SK-N-MC (cell line): ENCODE data around the gene ITGA7.

Source experiments
- DNase-seq: peaks from one replicate; pipeline ENCODE4 v3.0.0-alpha.2; 2011; ENCODE audit warnings: low read depth, low spot score
- H3K27ac ChIP-seq: fragments of 200-600 bp; sonication (generic); 2 replicates; pipeline ENCODE4 v1.5.1; 2016; ENCODE audit warnings: mixed run types
- H3K36me3 ChIP-seq: fragments of 200-600 bp; sonication (generic); 2 replicates; pipeline ENCODE4 v1.6.1; 2017; ENCODE audit warnings: antibody characterized with exemption, low read length, mixed read lengths; ENCODE audit not compliant: insufficient read depth
- H3K4me3 ChIP-seq: fragments of 200-600 bp; sonication (generic); 2 replicates; pipeline ENCODE4 v1.5.1; 2016
- H3K9ac ChIP-seq: fragments of 200-600 bp; sonication (generic); 2 replicates; pipeline ENCODE4 v1.8.0; 2017; ENCODE audit warnings: mixed run types, mixed read lengths; ENCODE audit not compliant: insufficient read length
- H3K9me3 ChIP-seq: fragments of 200-600 bp; sonication (generic); 2 replicates; pipeline ENCODE4 v1.6.1; 2017; ENCODE audit warnings: low read depth, mild to moderate bottlenecking, antibody characterized with exemption, low read length, moderate library complexity, mixed read lengths
- EZH2 ChIP-seq: fragments of 200-600 bp; sonication (generic); IDR thresholded peaks from one replicate; pipeline ENCODE4 v1.6.1; 2017; ENCODE audit warnings: antibody characterized with exemption
- FOXP2 ChIP-seq: optimal IDR thresholded peaks from 2 replicates; pipeline ENCODE3; 2011; ENCODE audit warnings: mild to moderate bottlenecking, moderate library complexity; ENCODE audit not compliant: insufficient read depth; ENCODE audit errors: extremely low read length, control extremely low read depth
- POLR2AphosphoS5 ChIP-seq: IDR thresholded peaks from 2 replicates; pipeline ENCODE4 v1.6.1; 2012; ENCODE audit warnings: mild to moderate bottlenecking, low read depth, low read length, borderline replicate concordance

The ITGA7 gene

GRCh38 chr12:55736780-55737580 lies 29.3 kb upstream of the ITGA7 start:
- Histone ChIP-seq H3K9me3 (no peaks in the 10 kb centered on the region), H3K36me3 (no peaks in the 10 kb centered on the region), H3K27ac (no peak overlapping the region), H3K9ac (no peak overlapping the region), H3K4me3 (no peak overlapping the region; the same call in 1 of the 2 replicates)
- no peak for DNase-seq
- TF ChIP-seq FOXP2 (no peak), POLR2AphosphoS5 (no peak), EZH2 (no peak)

DNA sequence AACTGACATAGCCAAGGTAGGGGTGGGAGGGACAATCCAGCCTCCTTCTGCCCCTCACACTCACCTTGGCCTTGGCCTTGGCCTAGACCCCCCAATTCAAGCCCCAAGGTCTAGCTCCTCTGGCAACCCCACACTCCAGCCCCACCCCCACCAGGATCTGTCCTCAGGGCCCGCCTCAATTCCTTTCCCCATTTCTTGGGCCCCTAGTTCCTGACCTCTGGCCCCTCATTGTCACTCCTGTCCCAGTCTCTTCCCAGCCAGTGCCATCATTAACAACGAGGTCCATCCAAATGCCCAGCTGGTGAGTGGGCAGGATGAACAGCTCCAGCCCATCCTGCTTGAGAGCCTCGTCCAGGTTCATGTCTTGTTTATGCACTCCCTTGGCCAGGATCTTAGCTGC lies 28.4 kb upstream of the ITGA7 start:
- Histone ChIP-seq H3K27ac (no peak overlapping the region), H3K9ac (no peak overlapping the region), H3K9me3 (no peaks in the 10 kb centered on the region), H3K36me3 (no peaks in the 10 kb centered on the region), H3K4me3 (no peak overlapping the region)
- DNase-seq: no peak
- TF ChIP-seq EZH2 (no peak), POLR2AphosphoS5 (no peak), FOXP2 (no peak)

GRCh38 chr12:55734595-55734994 lies 26.9 kb upstream of the ITGA7 start:
- DNase-seq: no peak
- Histone ChIP-seq H3K9me3 (no peaks in the 10 kb centered on the region), H3K36me3 (no peaks in the 10 kb centered on the region), H3K9ac (no peak overlapping the region), H3K4me3 (no peak overlapping the region), H3K27ac (no peak overlapping the region)
- TF ChIP-seq POLR2AphosphoS5 (no peak), EZH2 (no peak)

DNA sequence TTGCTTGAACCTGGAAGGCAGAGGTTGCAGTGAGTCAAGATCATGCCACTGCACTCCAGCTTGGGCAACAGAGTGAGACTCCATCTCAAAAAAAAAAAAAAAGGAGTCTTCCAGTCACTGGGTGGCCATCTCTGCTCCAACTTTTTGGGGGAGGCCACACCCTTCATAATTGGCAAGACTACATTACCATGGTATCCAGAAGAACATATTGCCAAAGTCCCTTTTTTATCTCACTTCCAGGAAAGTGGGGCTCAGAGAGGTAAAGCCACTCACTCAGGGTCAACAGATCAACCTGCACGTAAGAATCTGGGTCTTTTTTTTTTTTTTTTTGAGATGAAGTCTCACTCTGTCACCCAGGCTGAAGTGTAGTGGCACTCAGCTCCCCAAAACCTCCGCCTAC lies 26.2 kb upstream of the ITGA7 start:
- Histone ChIP-seq H3K4me3 (no peak overlapping the region), H3K27ac (no peak overlapping the region), H3K9ac (no peak overlapping the region), H3K9me3 (no peaks in the 10 kb centered on the region), H3K36me3 (no peaks in the 10 kb centered on the region)
- TF ChIP-seq EZH2 (no peak), POLR2AphosphoS5 (no peak), FOXP2 (no peak)
- DNase-seq: no peak

GRCh38 chr12:55733021-55733555 lies 25.4 kb upstream of the ITGA7 start:
- Histone ChIP-seq H3K36me3 (no peaks in the 10 kb centered on the region), H3K4me3 (no peak overlapping the region), H3K9ac (no peak overlapping the region), H3K9me3 (no peaks in the 10 kb centered on the region), H3K27ac (no peak overlapping the region)
- no peak for TF ChIP-seq EZH2
- TF ChIP-seq FOXP2: no peak
- no peak for TF ChIP-seq POLR2AphosphoS5
- no peak for DNase-seq

- H3K27ac ChIP-seq: no peak overlapping the region
Measured at GRCh38 chr12:55732288-55732687, 24.6 kb upstream of the ITGA7 start.

GRCh38 chr12:55729819-55730818 lies 22.4 kb upstream of the ITGA7 start:
- TF ChIP-seq FOXP2 (no peak), POLR2AphosphoS5 (no peak; the same call in 1 of the 2 replicates), EZH2 (no peak)
- Histone ChIP-seq H3K9me3 (no peaks in the 10 kb centered on the region), H3K36me3 (peaks cover 19% of the 10 kb centered on the region), H3K9ac (no peak overlapping the region), H3K27ac (peak overlapping the region; percentile 46), H3K4me3 (peak overlapping the region; percentile 87)
- DNase-seq: no peak

More at GRCh38 chr12:55732288-55732687, 24.6 kb upstream of the ITGA7 start:
- no peak overlapping the region for H3K4me3 ChIP-seq
- TF ChIP-seq POLR2AphosphoS5 (no peak), FOXP2 (no peak), EZH2 (no peak)
- H3K36me3 ChIP-seq: no peaks in the 10 kb centered on the region
- H3K9me3 ChIP-seq: no peaks in the 10 kb centered on the region
- no peak for DNase-seq
- H3K9ac ChIP-seq: no peak overlapping the region
